HG03045 (cell line): ENCODE results near the gene DNAJC24.

Experiments used
- ATAC-seq: cut with Tn5 transposase; IDR thresholded peaks from one replicate; pipeline ENCODE4 v1.9.1; 2021; ENCODE audit warnings: mild to moderate bottlenecking, moderate library complexity; ENCODE audit not compliant: unreplicated experiment

Gene DNAJC24

DNA sequence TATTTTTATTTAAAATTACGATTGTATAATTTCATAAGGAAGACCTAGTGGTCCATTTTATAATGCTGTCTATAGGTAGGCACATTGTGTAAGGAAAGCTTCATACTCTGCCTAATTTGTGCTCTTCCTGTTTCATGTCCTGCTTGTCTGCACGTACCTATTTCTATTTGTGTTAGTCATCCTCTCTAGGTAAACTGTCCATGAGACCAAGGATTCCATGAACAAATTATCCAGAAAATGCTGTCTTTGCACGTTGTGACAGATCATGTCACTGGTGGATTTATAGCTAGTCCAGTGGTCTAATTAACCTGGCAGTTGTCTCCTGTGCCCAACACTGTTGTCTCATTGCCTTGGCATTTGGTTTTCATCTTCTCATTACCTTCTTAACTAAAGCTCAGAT, 44.7 kb downstream of the DNAJC24 start:
- no peak for ATAC-seq

DNA sequence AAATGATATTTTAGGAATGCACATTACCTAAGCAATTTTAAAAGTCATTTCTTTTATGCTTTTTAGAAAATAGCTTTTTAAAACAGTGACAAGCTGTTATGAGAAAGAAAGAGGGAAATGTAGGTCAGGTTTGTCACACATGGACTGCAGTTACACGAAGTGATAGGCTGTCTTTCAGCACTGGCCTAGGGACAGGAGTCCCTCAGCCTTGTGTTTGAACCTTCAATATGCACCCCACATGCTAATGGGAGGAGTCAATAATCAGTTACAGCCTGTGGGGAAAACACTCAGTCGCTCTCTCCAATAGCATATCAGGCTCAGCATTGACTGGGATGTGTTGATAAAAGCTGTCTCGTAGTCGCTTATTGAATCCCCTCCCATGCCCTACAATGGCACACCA, 45.8 kb downstream of the DNAJC24 start:
- no peak for ATAC-seq

DNA sequence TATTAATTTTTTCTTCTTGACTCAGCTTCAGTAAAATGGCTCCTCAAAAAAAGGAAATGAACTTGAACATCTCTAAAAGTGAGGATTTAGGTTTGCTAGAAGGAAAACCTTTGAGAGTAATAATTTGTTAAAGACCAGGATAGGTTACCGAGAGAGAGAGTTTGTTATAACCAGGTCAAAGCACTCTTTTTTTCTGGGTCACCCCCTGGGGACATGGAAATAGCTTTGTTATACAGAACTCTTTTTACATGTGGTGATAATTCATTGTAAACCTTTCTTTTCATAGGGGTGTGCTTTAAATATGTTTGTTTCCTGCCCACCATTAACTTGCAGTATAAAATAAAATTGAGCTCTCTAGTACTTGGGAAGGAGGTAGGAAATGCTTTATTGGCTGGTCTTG, 47.7 kb downstream of the DNAJC24 start:
- ATAC-seq: no peak

DNA sequence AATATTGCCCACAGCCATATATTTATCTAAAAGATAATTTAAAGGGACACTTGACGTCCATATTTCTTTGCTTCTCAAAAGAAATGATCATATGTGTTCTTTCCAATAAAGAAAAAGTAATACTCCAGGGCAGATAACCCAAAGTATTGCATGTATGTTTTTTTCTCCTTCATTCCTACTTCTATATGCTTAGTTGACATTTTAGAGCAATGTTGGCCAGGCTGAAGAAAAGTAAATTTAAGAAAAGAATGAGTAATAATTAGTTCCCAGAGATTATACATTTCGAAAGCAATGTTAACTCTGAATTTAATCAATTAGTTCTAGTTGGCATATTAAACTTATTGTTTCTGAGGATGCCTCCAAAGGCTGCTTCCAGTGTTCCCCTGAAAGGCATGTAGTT, 48.2 kb downstream of the DNAJC24 start:
- ATAC-seq: no peak

DNA sequence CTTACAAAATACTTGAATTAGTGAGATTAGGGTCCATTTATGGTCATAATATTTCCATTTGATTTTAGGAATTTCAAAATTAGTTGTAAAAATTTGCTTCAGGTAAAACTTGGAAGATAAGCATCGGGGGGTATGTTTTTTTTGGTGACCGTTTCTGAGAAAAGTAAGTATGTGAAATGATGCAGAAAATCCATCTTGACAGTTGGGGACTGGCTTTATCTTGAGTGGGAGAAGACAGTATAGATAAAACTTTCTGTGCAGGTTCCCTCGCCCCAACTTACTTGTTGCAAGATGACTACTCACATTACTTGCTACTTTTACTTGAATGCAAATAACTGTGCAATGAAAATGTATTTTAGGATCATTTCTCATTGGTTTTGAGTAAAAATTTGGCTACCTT, 49.5 kb downstream of the DNAJC24 start:
- no peak for ATAC-seq

DNA sequence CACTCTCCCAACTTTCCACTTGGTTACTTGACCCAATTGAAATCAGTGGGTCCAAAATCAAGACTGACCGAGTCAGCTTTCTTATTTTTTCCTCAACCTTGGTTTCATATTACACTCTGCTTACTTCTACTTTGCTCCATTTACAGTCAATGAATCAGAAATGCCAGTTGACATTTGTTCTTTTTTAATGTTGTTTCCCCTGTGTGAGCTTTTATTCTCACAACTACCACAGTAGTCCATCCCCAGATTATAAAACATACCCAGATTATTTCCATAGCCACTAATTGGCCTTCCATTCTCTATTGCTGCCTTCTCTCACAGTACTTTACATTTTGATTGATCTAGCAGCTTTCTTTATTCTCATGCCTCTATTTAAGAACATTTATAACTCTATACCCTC, 50.0 kb downstream of the DNAJC24 start:
- ATAC-seq: no peak

DNA sequence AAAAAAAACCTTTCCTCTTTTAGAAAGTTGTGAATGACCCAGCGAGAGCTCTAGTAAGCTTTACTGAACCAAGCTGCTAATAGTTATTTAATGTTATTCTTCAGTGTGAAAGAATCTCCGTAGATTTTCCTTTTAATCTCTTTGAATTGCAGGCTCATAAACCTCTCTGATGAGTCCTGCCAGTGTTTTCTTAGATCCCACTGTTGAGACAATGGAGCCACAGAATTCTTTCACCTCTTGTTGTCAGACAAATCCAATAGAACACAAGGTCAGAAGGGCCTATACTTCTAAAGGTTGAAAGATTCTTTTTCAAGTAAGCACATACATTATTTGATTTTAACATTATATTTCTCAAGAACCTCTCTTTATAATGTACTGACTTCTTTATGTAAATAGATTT, 52.2 kb downstream of the DNAJC24 start:
- no peak for ATAC-seq

DNA sequence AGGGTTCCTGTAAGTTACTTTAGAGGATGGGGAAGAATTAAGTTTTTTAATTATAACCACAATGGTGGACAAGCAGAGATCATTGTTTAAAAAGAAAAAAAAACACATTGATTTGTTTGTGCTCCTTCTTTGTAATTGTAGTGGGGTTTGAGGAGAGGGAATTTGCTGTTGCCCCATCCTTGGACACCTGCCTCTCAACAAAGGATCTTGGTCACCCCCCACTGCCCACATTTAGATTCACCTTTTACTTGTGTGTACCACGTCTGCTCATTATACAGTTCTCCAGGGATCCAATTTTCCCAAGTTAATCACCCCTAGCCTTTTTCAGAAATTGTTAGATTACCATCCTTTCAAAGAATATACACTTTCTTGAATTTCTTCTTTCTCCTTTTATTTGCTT, 53.0 kb downstream of the DNAJC24 start:
- ATAC-seq: no peak

DNA sequence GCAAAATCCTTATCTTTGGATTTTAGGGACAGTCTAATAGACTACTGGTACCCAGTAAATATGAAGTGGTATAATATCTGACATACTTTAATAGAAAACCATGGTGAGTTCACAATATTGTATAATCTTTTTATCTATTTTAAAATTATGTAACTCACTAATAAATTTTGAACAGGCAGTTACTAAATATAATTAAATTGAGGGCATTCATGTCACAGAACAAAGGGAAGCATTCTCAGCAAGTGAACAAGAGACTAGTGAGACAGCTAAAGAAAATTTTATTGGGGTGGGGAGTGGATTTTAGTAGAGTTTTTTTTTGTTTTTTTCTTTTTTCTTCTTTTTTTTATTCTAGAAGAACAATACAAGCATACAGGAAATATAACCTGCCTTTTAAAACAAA, 55.0 kb downstream of the DNAJC24 start:
- no peak for ATAC-seq

DNA sequence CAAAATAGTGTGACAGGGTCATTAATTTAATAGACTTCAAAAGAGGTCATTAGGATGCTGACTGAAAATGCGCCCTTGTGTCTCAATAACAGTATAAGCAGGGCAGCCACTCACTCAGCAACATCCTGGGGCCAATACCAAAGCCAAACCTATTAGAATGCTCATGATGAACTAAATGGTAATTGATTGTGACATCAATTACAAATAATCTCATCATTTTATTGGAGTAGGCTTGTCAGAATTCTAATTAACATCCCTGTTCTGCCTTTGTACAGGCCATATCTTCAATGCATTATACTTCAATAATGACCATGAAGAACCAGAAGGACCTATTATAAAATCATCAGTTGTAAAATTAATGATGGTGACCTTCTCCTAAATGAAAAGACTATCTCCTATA, 64.2 kb downstream of the DNAJC24 start:
- no peak for ATAC-seq

DNA sequence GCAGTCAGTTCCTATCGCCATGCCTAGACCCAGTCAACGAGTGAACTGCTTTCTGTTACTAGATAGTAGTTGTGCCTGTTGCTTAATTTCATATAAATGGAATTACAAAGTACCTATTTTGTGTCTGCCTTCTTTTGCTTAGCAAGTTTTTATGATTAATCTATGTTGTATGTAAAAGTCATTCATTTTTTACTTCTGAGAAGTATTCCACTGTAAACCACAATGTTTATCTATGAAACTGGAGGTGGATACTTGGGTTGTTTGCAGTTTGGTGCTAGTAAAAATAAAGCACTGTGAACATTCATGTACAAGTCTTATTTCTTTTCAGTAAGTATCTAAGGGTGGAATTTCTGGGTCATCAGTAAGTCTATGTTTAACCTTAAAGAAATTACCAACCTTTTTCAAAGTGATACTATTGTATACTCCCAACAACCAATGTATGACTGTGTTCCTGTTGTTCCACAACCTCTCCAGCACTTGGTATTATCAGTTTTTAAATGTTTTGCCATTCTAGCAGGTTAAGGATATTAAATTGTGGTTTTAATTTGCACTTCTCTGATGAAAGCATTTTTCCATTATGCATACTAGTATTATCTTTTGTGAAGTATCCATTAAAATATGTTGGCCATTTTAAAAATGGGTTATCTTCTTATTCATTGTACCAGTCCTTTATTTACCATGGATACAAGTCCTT, 68.2 kb downstream of the DNAJC24 start:
- ATAC-seq: no peak

DNA sequence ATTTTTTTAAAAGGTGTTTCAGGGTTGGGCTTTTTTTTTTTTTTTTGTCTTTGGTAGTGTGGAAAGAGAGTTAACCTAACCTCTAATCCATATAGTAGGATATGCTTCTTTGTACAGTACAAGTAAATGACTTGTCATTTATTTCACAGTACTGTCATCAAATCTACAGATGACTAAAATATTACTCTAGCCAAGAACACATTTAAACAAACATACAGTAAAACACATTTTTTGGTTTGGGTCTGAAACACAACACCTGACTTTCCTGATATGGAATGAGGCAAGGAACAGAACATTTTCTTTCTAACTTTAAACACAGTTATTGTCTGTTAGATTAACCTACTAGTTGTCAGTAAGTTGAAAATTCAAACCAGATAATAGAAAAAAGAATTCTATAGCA, 71.6 kb downstream of the DNAJC24 start:
- no peak for ATAC-seq

DNA sequence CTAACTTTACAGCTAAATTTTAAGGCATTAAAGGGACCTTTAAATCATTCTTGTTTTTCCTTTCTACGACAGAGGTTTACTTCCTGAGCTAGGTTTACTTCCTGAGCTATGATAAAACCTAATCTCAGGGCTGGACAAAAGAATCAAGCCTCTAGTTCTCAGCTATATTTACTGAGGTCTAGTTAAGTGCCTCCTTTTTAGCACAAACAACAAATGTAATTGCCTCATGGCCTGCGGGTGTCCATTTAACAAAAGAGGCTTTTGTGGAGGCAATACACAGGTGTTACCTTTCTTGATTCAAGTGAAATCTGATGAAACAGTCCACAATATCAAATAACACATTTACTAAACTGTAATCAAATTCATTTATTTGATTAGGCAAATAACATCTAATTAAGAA, 72.4 kb downstream of the DNAJC24 start:
- no peak for ATAC-seq

DNA sequence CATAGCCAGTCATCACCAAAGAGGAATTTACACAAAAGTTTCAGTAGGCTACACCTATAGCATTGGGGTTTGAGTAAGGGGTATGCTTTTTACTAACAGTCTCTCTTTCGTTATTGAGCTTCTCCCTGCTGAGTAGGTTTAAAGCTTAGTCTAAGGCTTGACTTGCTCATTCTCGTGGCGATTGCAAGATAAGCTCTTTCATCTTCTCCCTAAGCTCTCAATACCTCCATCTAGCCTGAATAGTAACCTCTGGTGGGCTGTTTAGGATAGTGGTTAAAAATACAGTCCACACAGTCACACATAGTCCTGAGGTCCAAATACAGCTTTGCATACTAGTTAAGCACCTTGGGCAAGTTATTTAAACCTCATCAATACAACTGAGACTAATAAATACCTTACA, 74.1 kb downstream of the DNAJC24 start:
- ATAC-seq: no peak

DNA sequence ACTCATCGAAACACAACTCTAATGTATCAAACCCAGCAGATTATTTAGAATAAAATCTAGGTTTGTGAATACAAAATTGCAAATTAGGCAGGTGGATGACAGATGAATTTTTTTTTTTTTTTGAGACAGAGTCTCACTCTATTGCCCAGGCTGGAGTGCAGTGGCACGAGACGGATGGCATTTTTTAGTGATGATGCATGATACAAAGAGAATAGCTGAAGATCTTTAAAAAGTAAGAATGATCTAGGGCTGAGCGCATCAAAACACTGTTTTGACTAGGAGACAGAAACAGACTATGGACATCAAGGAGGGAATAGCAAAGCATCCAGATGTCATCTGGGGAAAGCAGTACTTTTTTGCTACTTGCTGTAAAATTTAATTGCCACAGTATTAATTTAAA, 76.0 kb downstream of the DNAJC24 start:
- no peak for ATAC-seq

DNA sequence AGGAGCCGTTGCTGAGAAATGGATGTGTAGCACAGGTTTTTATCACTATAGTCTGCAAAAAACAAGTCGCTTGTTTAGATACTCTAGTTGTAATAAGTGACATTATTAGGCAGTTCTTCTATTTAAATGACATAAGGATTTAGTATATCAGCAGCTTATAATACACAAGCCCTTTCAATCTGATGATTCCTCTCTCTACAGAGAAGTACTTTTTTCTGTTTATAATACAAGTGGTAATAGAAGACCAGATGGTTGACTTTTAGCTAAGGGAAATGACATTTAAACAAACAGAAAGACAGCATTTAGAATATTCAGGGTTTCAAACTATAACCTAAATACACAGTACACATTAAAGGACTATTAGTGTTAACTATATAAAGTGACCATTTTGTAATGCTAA, 79.4 kb downstream of the DNAJC24 start:
- ATAC-seq: no peak

DNA sequence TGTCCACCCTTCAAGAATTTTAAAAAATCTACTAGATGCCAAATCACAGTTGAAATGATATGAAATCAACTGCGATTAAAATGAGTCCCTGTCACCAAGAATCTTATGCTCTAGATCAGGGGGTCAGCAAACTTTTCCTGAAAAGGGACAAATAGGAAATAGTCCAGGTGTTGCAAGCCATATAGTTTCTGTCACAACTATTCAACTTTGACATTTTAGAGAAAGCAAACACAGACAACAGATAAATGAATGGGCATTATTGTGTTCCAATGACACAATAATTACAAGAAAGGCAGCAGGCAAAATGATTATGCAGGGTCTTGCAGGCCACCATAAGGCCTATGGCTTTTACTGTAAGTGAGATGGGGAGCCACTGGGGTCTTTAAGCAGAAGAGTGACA, 81.2 kb downstream of the DNAJC24 start:
- no peak for ATAC-seq

DNA sequence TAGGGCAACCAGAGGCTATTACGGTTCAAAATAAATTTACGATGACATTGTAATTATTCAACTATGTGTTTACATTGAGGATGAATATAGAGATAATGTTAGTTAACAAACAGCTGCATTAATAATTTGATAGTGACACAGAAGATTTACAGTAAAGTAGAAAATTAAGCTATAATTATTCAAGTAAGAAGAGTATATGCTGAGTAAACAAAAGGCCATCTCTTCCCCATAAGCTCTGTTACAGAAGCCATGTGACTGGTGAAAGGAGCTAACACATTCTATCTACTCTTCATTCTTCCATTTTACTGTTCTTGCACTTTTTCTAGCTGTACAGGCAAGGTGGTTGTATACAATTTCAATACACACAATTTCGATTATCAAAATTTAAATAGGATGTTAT, 85.5 kb downstream of the DNAJC24 start:
- no peak for ATAC-seq

DNA sequence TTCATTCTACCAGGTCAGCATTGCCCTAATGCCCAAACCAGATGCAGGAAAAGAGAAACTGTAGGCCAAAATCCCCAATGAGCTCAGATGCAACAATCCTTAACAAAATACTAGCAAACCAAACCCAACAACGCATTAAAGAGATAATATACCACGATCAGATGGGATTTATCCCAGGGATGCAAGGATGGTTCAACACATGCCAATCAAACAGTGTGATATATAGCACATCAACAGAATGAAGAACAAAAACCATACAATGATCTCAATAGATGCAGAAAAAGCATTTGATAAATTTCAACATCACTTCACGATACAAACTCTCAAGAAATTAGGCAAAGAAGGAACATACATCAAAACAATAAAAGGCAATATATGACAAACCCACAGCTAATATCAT, 94.8 kb downstream of the DNAJC24 start:
- ATAC-seq: no peak

DNA sequence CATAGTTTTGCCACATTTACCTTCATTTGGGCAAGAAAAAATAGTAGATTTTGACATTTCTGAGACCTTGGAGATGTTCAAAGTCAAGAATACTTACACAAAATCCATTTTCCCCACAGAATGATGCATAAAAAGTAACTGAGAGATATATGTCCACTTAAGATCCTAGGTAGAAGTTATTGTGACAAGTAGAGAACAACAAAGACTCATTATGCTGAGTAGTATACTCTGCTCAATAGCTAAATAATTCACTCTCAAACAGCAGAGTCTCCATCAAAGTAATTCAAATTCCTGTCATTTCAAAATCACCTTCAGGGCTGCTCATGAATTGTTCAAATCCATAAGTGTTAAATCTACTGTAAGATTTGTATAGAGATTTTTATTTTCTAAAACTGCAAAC, 104.4 kb downstream of the DNAJC24 start:
- no peak for ATAC-seq

DNA sequence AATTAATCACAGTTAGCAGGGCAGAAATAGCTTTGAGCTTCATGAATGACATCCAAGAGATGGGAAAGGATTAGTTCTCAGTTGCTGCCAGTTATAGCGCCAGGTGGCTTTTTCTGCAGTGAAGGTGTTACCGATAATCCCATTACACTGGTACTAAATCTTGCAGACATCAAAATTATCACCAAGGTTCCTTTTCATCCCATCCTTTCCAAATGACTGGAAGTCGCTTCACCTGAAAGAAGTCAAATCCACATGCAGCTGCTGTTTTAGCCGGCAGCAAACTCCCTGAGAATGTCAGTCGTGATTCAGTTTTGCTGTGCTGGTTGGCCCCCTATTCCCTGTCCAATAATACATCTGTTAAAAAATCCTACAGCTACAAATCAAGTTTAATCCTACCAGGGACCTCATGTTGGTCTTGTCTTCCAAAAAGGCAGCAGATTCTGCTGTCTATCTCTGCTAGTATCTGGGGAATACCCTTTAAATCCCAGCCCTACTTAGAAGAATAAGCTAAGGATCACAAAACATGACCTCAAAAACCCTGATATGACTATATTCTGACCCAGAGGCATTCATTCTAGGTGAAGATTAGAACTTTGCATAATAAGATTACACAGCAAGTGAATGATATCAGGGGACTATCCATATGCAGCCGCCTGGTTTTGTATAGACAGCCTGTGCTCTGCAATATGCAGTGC, 108.0 kb downstream of the DNAJC24 start:
- ATAC-seq: no peak

DNA sequence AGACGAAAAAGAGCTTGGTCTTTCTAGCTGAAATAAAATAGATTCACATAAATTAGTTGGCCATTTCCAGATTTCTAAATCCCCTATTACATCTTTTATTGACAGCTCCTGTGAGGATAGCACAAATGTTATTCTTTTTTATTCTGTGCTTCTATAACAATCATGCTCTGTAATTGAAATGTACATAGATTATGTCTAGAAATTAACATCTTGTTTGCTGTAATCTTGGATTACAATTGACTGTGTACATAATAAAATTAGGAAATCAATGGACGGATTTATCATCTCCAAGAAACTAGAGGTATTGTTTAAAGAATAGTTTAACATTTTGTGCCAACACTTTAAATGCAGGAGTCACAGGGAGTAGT, 108.5 kb downstream of the DNAJC24 start:
- ATAC-seq: no peak

DNA sequence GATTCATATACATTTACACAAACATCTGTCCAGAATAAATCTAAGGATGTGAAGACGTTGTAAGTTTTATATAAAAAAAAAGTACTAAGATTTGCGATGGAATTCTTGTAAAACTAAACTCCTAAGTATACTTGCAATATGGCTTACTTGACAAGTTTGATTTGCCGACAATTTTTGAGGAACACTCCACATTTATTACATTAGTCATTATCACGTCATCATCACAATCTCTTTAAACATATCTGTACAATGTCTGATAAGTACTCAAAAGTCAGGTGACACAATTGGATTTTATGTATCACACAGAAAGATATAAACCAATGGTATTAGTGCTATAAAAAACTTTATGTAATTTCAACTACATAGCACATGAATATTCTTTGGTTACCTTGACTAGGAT, 109.4 kb downstream of the DNAJC24 start:
- ATAC-seq: no peak
